IPS-NIHi7 (cell line): ENCODE measurements around the gene SMYD4.

Source experiments
- DNase-seq: peaks from one replicate; pipeline ENCODE4 v3.0.0; 2012; ENCODE audit warnings: mixed read lengths; ENCODE audit errors: extremely low spot score

SMYD4 gene

GRCh38 chr17:1730326-1731193 lies 99.1 kb downstream of the SMYD4 start:
- no peak for DNase-seq

- DNase-seq: no peak
Observed at GRCh38 chr17:1729966-1730325, 99.8 kb downstream of the SMYD4 start.
